Parathyroid adenoma (tissue), 2 donors: ENCODE data around the gene TLR9.

Source experiments
- H2AFZ ChIP-seq: fragments of 300-600 bp; sonication (generic); one replicate; pipeline ENCODE4 v1.7.0; 2017; ENCODE audit warnings: antibody characterized with exemption, mild to moderate bottlenecking
- H3K27ac ChIP-seq: fragments of 300-600 bp; sonication (generic); one replicate; pipeline ENCODE4 v1.7.0; 2017
- H3K27me3 ChIP-seq: fragments of 300-600 bp; sonication (generic); one replicate; pipeline ENCODE4 v1.7.0; 2017; ENCODE audit warnings: low read length; ENCODE audit not compliant: control insufficient read depth, insufficient read depth
- H3K36me3 ChIP-seq: fragments of 300-600 bp; sonication (generic); one replicate; pipeline ENCODE4 v1.7.0; 2017; ENCODE audit warnings: low read length; ENCODE audit not compliant: control insufficient read depth, insufficient read depth
- H3K4me1 ChIP-seq: fragments of 300-600 bp; sonication (generic); one replicate; pipeline ENCODE4 v1.7.0; 2017; ENCODE audit warnings: control low read depth
- H3K4me2 ChIP-seq: fragments of 300-600 bp; sonication (generic); one replicate; pipeline ENCODE4 v1.7.0; 2017; ENCODE audit warnings: low read length
- H3K4me3 ChIP-seq: fragments of 300-600 bp; sonication (generic); one replicate; pipeline ENCODE4 v1.7.0; 2017; ENCODE audit warnings: low read depth, low read length
- H3K79me2 ChIP-seq: fragments of 300-600 bp; sonication (generic); one replicate; pipeline ENCODE4 v1.7.0; 2017; ENCODE audit warnings: control low read depth
- H3K9ac ChIP-seq: fragments of 300-600 bp; sonication (generic); one replicate; pipeline ENCODE4 v1.7.0; 2017; ENCODE audit warnings: mild to moderate bottlenecking
- H3K9me3 ChIP-seq: fragments of 300-600 bp; sonication (generic); one replicate; pipeline ENCODE4 v1.7.0; 2017; ENCODE audit warnings: low read length; ENCODE audit not compliant: control insufficient read depth
- CTCF ChIP-seq: fragments of 300-600 bp; sonication (generic); IDR thresholded peaks from one replicate; pipeline ENCODE4 v1.7.0; 2017; ENCODE audit warnings: antibody characterized with exemption, mild to moderate bottlenecking
- donor health status: primary hyperparathyroidism.

TLR9 gene

DNA sequence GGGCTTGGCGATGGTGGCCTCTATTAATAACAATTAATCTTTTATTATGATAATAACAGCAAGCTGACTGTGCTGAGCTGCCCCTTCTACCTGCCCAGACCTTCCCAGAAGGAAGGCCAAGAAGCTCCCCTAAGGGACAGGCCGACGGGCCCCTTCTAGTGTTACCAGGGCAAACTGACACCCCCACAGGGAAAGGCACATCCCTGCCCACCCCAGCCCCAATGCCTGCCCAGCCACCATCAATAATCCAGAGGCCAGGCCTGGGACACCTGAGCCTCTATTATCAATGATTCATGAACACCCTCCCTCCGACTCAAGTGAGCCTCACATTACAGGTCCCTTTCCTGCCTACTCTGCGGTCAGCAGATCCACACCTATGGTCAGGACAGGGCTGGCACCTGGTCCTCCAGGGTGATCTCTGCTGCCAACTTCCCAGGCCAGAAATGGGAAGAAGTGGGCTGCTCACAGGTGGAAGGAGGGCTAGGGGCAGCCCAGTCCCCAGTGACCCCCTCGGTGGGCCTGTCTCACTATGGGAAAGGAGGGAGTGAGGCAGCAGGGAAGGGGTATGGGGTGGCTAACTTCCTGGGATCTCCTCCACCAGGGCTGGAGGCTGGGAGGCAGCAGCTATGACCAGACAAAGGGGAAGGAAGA, 11.7 kb upstream of the TLR9 start:
- no peak overlapping the region for H3K9ac ChIP-seq
- peaks cover 18% of the 10 kb centered on the region for H3K4me1 ChIP-seq
- no peak overlapping the region for H3K4me3 ChIP-seq
- no peaks in the 10 kb centered on the region for H3K36me3 ChIP-seq
- H3K79me2 ChIP-seq, result no peaks in the 10 kb centered on the region
- H2AFZ ChIP-seq, result peak overlapping the region; percentile 98
- H3K4me2 ChIP-seq, result peak overlapping the region; percentile 97
- no peaks in the 10 kb centered on the region for H3K27me3 ChIP-seq
- peak overlapping the region; percentile 78 for H3K27ac ChIP-seq
- TF ChIP-seq CTCF, result no peak
- no peaks in the 10 kb centered on the region for H3K9me3 ChIP-seq

DNA sequence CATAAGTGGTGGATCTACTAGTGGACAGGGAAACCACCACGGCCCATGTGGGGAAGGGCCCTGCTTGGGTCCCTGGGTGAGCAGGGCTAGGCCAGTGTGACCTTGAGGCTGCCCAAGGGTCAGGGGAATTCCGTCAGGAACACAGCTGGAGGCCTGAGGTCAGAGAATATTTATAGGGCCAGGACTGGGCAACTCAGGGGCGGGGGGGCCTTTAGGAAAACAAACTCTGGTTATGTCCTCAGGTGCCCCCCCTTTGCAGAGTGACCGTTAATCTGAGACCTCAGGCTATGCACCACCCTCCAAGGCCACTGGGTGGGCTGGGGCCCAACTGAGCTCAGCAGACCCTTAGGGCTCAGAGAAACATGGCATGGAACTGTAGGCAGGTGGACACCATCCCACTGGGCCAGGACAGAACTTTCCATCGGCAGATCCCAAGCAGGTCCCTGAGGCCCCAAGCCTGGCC, 11.0 kb upstream of the TLR9 start:
- Histone ChIP-seq H3K27me3 (no peaks in the 10 kb centered on the region), H3K9me3 (no peaks in the 10 kb centered on the region), H2AFZ (no peak overlapping the region), H3K79me2 (no peaks in the 10 kb centered on the region), H3K4me3 (no peak overlapping the region), H3K4me2 (no peak overlapping the region), H3K4me1 (peaks cover 18% of the 10 kb centered on the region), H3K9ac (no peak overlapping the region), H3K27ac (no peak overlapping the region), H3K36me3 (no peaks in the 10 kb centered on the region)
- TF ChIP-seq CTCF, result no peak

GRCh38 chr3:52234516-52235447, 9.3 kb upstream of the TLR9 start:
- Histone ChIP-seq H3K27me3 (no peaks in the 10 kb centered on the region), H3K4me2 (no peak overlapping the region), H3K79me2 (no peaks in the 10 kb centered on the region), H3K9me3 (no peaks in the 10 kb centered on the region), H3K9ac (no peak overlapping the region), H2AFZ (no peak overlapping the region), H3K27ac (no peak overlapping the region), H3K4me1 (peaks cover 16% of the 10 kb centered on the region), H3K4me3 (no peak overlapping the region), H3K36me3 (no peaks in the 10 kb centered on the region)
- TF ChIP-seq CTCF, result no peak

DNA sequence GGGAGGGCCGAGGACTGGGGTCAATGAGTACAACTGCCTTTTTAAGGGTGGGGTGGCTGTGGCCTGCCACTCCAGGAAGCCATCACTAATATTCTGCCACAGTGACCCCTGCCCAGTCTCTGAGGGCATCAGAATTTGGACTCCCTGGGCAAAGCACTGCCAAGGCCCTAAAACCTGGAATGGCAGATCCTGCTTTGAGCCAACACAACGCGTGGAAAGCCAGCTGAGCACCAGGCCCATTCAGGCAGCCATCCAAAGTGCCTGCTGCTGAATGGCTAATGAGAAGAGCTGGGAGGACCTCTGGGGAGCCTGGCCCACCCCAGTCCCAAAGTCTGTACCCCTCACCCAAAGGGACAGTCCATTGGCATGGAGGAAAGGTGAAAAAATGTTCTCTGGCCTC, 8.5 kb upstream of the TLR9 start:
- no peaks in the 10 kb centered on the region for H3K27me3 ChIP-seq
- no peak overlapping the region for H2AFZ ChIP-seq
- H3K4me3 ChIP-seq, result no peak overlapping the region
- H3K27ac ChIP-seq, result no peak overlapping the region
- H3K4me2 ChIP-seq, result no peak overlapping the region
- TF ChIP-seq CTCF, result no peak
- peaks cover 15% of the 10 kb centered on the region for H3K4me1 ChIP-seq
- no peaks in the 10 kb centered on the region for H3K9me3 ChIP-seq
- H3K9ac ChIP-seq, result no peak overlapping the region
- no peaks in the 10 kb centered on the region for H3K79me2 ChIP-seq
- H3K36me3 ChIP-seq, result no peaks in the 10 kb centered on the region
